Ammon's horn (tissue), 1 donor: ENCODE results near the gene PLEKHD1.
"Not testable (repeated sequence)": the region's sequence is repeated elsewhere in the genome, so short reads cannot be mapped to it uniquely, and the experiment has no call there.

Experiments
- DNase-seq: peaks from one replicate; pipeline ENCODE4 v3.0.0-alpha.2; 2016; ENCODE audit warnings: low spot score

Gene PLEKHD1

GRCh38 chr14:69484444-69485314 is at the start of gene PLEKHD1:
Gene PLEKHD1 (plus strand): TSS chr14:69484728. CDS start chr14:69484966, 238 bp downstream.
- DNase-seq = no peak

GRCh38 chr14:69439521-69440270 is 44.8 kb upstream of the PLEKHD1 start:
- no peak for DNase-seq

- no peak for DNase-seq
These were observed 42.6 kb upstream of the PLEKHD1 start for GRCh38 chr14:69441948-69442347.

GRCh38 chr14:69443296-69443805 is 41.2 kb upstream of the PLEKHD1 start:
- DNase-seq = no peak

- no peak for DNase-seq
These were observed 35.3 kb upstream of the PLEKHD1 start for GRCh38 chr14:69449216-69449615.

GRCh38 chr14:69451941-69452340 is 32.6 kb upstream of the PLEKHD1 start:
- no peak for DNase-seq

GRCh38 chr14:69458350-69458749 is 26.2 kb upstream of the PLEKHD1 start:
- DNase-seq = no peak

GRCh38 chr14:69459122-69459521 is 25.4 kb upstream of the PLEKHD1 start:
- DNase-seq = no peak

- DNase-seq = peak; percentile 82
These were observed 24.3 kb upstream of the PLEKHD1 start for GRCh38 chr14:69460093-69460701.

GRCh38 chr14:69464379-69464778 is 20.1 kb upstream of the PLEKHD1 start:
- no peak for DNase-seq

- no peak for DNase-seq
These were observed 19.7 kb upstream of the PLEKHD1 start for GRCh38 chr14:69464829-69465228.

- DNase-seq = no peak
These were observed 15.6 kb upstream of the PLEKHD1 start for GRCh38 chr14:69468949-69469348.

- DNase-seq = no peak
These were observed 13.1 kb upstream of the PLEKHD1 start for GRCh38 chr14:69471436-69471835.

- DNase-seq = no peak
These were observed 12.6 kb upstream of the PLEKHD1 start for GRCh38 chr14:69471916-69472315.

GRCh38 chr14:69473260-69473659 is 11.3 kb upstream of the PLEKHD1 start:
- no peak for DNase-seq

- no peak for DNase-seq
These were observed 10.6 kb upstream of the PLEKHD1 start for GRCh38 chr14:69473946-69474345.

GRCh38 chr14:69475194-69475818 is 9.2 kb upstream of the PLEKHD1 start:
- no peak for DNase-seq

- not testable (repeated sequence) for DNase-seq
These were observed 7.6 kb upstream of the PLEKHD1 start for GRCh38 chr14:69476824-69477450.

- DNase-seq = not testable (repeated sequence)
These were observed 6.5 kb upstream of the PLEKHD1 start for GRCh38 chr14:69478055-69478454.

GRCh38 chr14:69479696-69480095 is 4.8 kb upstream of the PLEKHD1 start:
- DNase-seq = no peak

GRCh38 chr14:69480136-69480535 is 4.4 kb upstream of the PLEKHD1 start:
- no peak for DNase-seq
